ENCODE data around the gene IQCF2.

- TF ChIP-seq ZBTB7A (IDR thresholded peaks at IDR 0.05; ENCODE audit: low read depth) (no peak), MAX (IDR thresholded peaks at IDR 0.05) (no peak), EP300 (IDR thresholded peaks at IDR 0.05; ENCODE audit: borderline replicate concordance) (no peak), CREB1 (IDR thresholded peaks at IDR 0.05; ENCODE audit: low read depth) (no peak), NFIC (IDR thresholded peaks at IDR 0.05) (no peak), TAF1 (IDR thresholded peaks at IDR 0.05; ENCODE audit: low read depth) (no peak), EGR1 (IDR thresholded peaks at IDR 0.05) (no peak), REST (IDR thresholded peaks at IDR 0.05; ENCODE audit: low read depth) (no peak), TEAD4 (IDR thresholded peaks at IDR 0.05) (no peak), RAD21 (IDR thresholded peaks at IDR 0.05; ENCODE audit: low read depth) (no peak)
These were observed 44.7 kb upstream of the IQCF2 start for GRCh38 chr3:51816723-51817122.

Measured in Ishikawa (cell line).